Activated CD8-positive, alpha-beta T cell treated with anti-CD3 and anti-CD28 coated beads for 36 hours (primary cell): ENCODE results near the gene SIDT1. TPM values are rescaled to one million over a fixed set of nuclear protein-coding genes. Genes with fewer than 3 reads are reported as not detected.

Experiments
- ATAC-seq: fragments of 200-7000 bp; cut with Tn5 transposase; one replicate; pipeline ENCODE4 v1.10.0; 2021; ENCODE audit warnings: mild to moderate bottlenecking, moderate library complexity
- CTCF ChIA-PET: fragments of 350-600 bp; sonication (Branson Sonifier 250); formaldehyde crosslinking; loops from one replicate; lab custom pipeline; 2021; ENCODE audit warnings: antibody characterized with exemption; lab: Charles Lee
- POLR2A ChIA-PET: fragments of 350-600 bp; sonication (Branson Sonifier 250); formaldehyde crosslinking; loops from one replicate; lab custom pipeline; 2021; ENCODE audit warnings: antibody characterized with exemption; lab: Charles Lee
- DNase-seq: peaks from one replicate; pipeline ENCODE4 v3.0.0-alpha.2; 2020
- H3K27ac Mint-ChIP-seq: one replicate; pipeline ENCODE4 v1.8.0; 2021; ENCODE audit warnings: mild to moderate bottlenecking, mixed read lengths
- H3K27me3 Mint-ChIP-seq: one replicate; pipeline ENCODE4 v1.8.0; 2021; ENCODE audit warnings: mixed read lengths
- H3K36me3 Mint-ChIP-seq: one replicate; pipeline ENCODE4 v1.8.0; 2021; ENCODE audit warnings: low read depth, mixed read lengths
- H3K4me1 Mint-ChIP-seq: one replicate; pipeline ENCODE4 v1.8.0; 2021; ENCODE audit warnings: low read depth, mixed read lengths
- H3K4me3 Mint-ChIP-seq: one replicate; pipeline ENCODE4 v1.8.0; 2021; ENCODE audit warnings: mild to moderate bottlenecking, moderate library complexity, mixed read lengths
- H3K9me3 Mint-ChIP-seq: one replicate; pipeline ENCODE4 v1.8.0; 2021; ENCODE audit warnings: mixed read lengths
- CTCF ChIP-seq: fragments of 200-600 bp; IDR thresholded peaks from one replicate; pipeline ENCODE4 v1.8.0; 2022; ENCODE audit warnings: antibody characterized with exemption, mild to moderate bottlenecking
- intact Hi-C: fragments of 100-400 bp; cut with micrococcal nuclease; formaldehyde crosslinking; loops from one replicate; pipeline ENCODE4 v1.10.0; 2022
- total RNA-seq, 2 experiments: library from RNA; stranded (reverse); gene quantifications; one replicate each; pipeline ENCODE4 v1.2.3, GENCODE V29; 2021

The SIDT1 gene
- total RNA-seq, 2 experiments from 2014 or later: 21.0 to 24.0 TPM

DNA sequence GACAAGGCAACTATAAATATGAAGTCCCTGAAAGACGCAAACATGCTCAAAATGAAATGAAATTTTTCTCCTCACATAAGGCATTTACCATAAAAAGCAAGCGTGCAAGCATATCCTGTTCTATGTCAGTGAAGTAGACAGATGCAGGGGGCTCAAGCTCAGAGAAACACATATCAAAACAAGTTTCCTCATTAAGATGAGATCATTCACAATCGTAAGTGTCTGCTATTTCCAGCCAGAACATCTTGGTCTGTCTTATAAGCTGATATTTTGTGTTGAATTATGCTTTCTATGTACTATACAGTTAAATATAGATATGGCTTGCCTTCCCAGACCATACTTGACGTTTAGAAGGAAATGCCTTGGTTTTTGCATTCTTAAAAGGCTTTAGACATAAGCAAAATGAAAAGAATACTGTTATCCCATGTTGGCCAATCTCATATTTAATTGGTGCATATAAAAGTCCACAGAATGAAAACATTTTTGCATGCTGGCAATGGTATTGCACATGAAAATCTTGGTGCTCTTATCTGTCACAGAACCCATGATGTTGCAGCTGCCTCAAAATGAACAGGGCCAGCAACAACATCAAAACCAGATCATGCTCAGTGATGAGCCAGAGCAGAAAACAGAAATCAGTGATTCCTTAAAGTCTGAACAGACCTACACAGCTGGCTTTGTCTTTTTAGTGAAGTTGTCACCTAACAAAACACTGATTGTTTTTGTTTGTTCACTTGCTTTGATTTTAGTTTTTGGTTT lies 65.4 kb downstream of the SIDT1 start:
- Mint-ChIP-seq H3K4me1 (no peaks in the 10 kb centered on the region), H3K36me3 (peaks cover 12% of the 10 kb centered on the region), H3K27ac (no peak overlapping the region), H3K27me3 (no peaks in the 10 kb centered on the region), H3K9me3 (no peaks in the 10 kb centered on the region), H3K4me3 (no peak overlapping the region)
- TF ChIP-seq CTCF: no peak
- ATAC-seq: no peak
- ChIA-PET CTCF (interaction anchor here (2.0 to 2.1 kb wide), 2 partner anchors 20 to 105 kb away, joined by 6 to 8 read pairs; no protein-coding TSS in a partner anchor), POLR2A (no interaction called here)
- DNase-seq: no peak
- intact Hi-C loops: no loop called here

GRCh38 chr3:113600418-113601182 lies 68.2 kb downstream of the SIDT1 start:
- H3K27ac Mint-ChIP-seq: no peak overlapping the region
- no peak overlapping the region for H3K4me3 Mint-ChIP-seq
- H3K9me3 Mint-ChIP-seq: no peaks in the 10 kb centered on the region
- POLR2A ChIA-PET: interaction anchor here (0.6 kb wide), 1 partner anchor 108 kb away, joined by 3 read pairs; no protein-coding TSS in a partner anchor
- ATAC-seq (no peak), DNase-seq (no peak)
- intact Hi-C loops: no loop called here
- no peak for TF ChIP-seq CTCF
- peaks cover 20% of the 10 kb centered on the region for H3K36me3 Mint-ChIP-seq
- H3K27me3 Mint-ChIP-seq: no peaks in the 10 kb centered on the region
- peaks cover 2% of the 10 kb centered on the region for H3K4me1 Mint-ChIP-seq
- CTCF ChIA-PET: interaction anchor here (0.6 to 2.1 kb wide), 2 partner anchors 23 to 111 kb away, joined by 3 to 6 read pairs; no protein-coding TSS in a partner anchor

DNA sequence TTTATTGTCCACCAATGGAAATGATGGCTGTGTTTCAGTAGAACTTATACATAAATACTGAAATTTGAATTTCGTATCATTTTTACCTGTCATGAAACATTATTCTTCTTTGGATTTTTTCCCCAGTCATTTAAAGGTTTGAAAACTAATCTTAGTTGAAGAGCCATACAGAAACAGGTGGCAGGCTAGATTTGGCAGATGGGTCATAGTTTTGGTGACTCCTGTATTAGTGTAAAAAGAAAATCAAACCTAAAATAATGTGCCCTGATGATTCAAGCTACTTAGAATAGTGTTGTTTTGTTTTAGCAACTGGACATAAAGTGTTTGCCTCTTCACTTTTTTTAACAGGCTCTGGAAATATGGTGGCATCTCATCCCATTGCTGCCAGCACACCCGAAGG lies 68.9 kb downstream of the SIDT1 start:
- H3K9me3 Mint-ChIP-seq: no peaks in the 10 kb centered on the region
- intact Hi-C loops: no loop called here
- no peak overlapping the region for H3K27ac Mint-ChIP-seq
- ChIA-PET POLR2A (no interaction called here), CTCF (interaction anchor here (1.5 kb wide), 1 partner anchor 107 kb away, joined by 4 read pairs; no protein-coding TSS in a partner anchor)
- H3K27me3 Mint-ChIP-seq: no peaks in the 10 kb centered on the region
- peaks cover 20% of the 10 kb centered on the region for H3K36me3 Mint-ChIP-seq
- no peak for TF ChIP-seq CTCF
- DNase-seq (no peak), ATAC-seq (no peak)
- H3K4me3 Mint-ChIP-seq: no peak overlapping the region
- H3K4me1 Mint-ChIP-seq: peaks cover 7% of the 10 kb centered on the region

DNA sequence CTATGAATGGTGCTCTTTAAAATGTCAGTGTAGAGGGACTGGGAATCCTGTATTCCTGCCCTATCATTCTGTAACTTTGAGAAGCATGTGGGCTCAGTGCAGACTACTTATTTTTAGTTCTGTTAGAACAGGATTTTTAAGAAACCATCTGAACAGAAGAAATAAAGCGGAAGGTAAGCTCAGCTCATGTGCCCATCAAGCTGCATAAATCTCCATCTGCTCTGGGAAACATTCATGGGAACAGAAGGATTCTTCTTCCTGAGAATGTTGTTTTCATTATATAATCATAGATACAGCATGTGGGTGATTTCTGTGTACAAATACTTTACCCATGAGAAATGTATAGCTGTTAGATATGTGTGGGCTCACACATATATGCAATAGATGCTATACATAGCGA lies 69.9 kb downstream of the SIDT1 start:
- CTCF ChIA-PET: interaction anchor here (0.6 to 1.5 kb wide), 2 partner anchors 25 to 108 kb away, joined by 3 to 4 read pairs; no protein-coding TSS in a partner anchor
- peaks cover 26% of the 10 kb centered on the region for H3K36me3 Mint-ChIP-seq

More for the DNA sequence above, 69.9 kb downstream of the SIDT1 start:
- no peak for TF ChIP-seq CTCF
- DNase-seq: no peak
- Mint-ChIP-seq H3K4me3 (no peak overlapping the region), H3K27me3 (no peaks in the 10 kb centered on the region), H3K9me3 (no peaks in the 10 kb centered on the region), H3K27ac (no peak overlapping the region), H3K4me1 (peaks cover 17% of the 10 kb centered on the region)
- POLR2A ChIA-PET: no interaction called here
- ATAC-seq: no peak
- intact Hi-C loops: no loop called here
